NT2/D1 (cell line): ENCODE measurements around the gene FAM117A.

Source experiments
- SUZ12 ChIP-seq: IDR thresholded peaks from 2 replicates; pipeline ENCODE4 v1.6.1; 2011; ENCODE audit not compliant: insufficient read length, insufficient read depth; ENCODE audit errors: extremely low read depth
- YY1 ChIP-seq: IDR thresholded peaks from 2 replicates; pipeline ENCODE4 v1.6.1; 2011; ENCODE audit not compliant: insufficient read length, insufficient read depth
- ZNF274 ChIP-seq: IDR thresholded peaks from 2 replicates; pipeline ENCODE4 v1.6.1; 2011; ENCODE audit warnings: mild to moderate bottlenecking, low read depth, low read length

- TF ChIP-seq ZNF274 (no peak), YY1 (no peak), SUZ12 (no peak)
Measured at GRCh38 chr17:49730785-49731434, 33.0 kb downstream of the FAM117A start.
